ENCODE results near the gene PDE3A.
"Not testable (repeated sequence)": the region's sequence is repeated elsewhere in the genome, so short reads cannot be mapped to it uniquely, and the experiment has no call there.

The PDE3A gene

GRCh38 chr12:20372326-20373096, 4.2 kb downstream of the PDE3A start:
- no peak for DNase-seq (ENCODE audit: low read depth in 1 of 2, low spot score in 1 of 2)

- DNase-seq (ENCODE audit: low read depth in 1 of 2, low spot score in 1 of 2): no peak
These were observed 6.5 kb downstream of the PDE3A start for GRCh38 chr12:20374795-20375194.

GRCh38 chr12:20375560-20375959, 7.2 kb downstream of the PDE3A start:
- no peak for DNase-seq (ENCODE audit: low read depth in 1 of 2, low spot score in 1 of 2)

GRCh38 chr12:20376984-20377383, 8.6 kb downstream of the PDE3A start:
- DNase-seq (ENCODE audit: low read depth in 1 of 2, low spot score in 1 of 2): no peak

- DNase-seq (ENCODE audit: low read depth in 1 of 2, low spot score in 1 of 2): no peak
These were observed 9.4 kb downstream of the PDE3A start for GRCh38 chr12:20377750-20378149.

- no peak for DNase-seq (ENCODE audit: low read depth in 1 of 2, low spot score in 1 of 2)
These were observed 13.8 kb downstream of the PDE3A start for GRCh38 chr12:20382117-20382516.

GRCh38 chr12:20383612-20384011, 15.3 kb downstream of the PDE3A start:
- DNase-seq (ENCODE audit: low read depth in 1 of 2, low spot score in 1 of 2): no peak

GRCh38 chr12:20384836-20385235, 16.5 kb downstream of the PDE3A start:
- DNase-seq (ENCODE audit: low read depth in 1 of 2, low spot score in 1 of 2): not testable (repeated sequence)

GRCh38 chr12:20390846-20391245, 22.5 kb downstream of the PDE3A start:
- no peak for DNase-seq (ENCODE audit: low read depth in 1 of 2, low spot score in 1 of 2)

GRCh38 chr12:20392339-20392738, 24.0 kb downstream of the PDE3A start:
- no peak for DNase-seq (ENCODE audit: low read depth in 1 of 2, low spot score in 1 of 2)

- no peak for DNase-seq (ENCODE audit: low read depth in 1 of 2, low spot score in 1 of 2)
These were observed 25.4 kb downstream of the PDE3A start for GRCh38 chr12:20393707-20394106.

GRCh38 chr12:20395791-20396550, 27.6 kb downstream of the PDE3A start:
- no peak for DNase-seq (ENCODE audit: low read depth in 1 of 2, low spot score in 1 of 2)

- DNase-seq (ENCODE audit: low read depth in 1 of 2, low spot score in 1 of 2): no peak
These were observed 30.3 kb downstream of the PDE3A start for GRCh38 chr12:20398686-20399085.

GRCh38 chr12:20400003-20400402, 31.7 kb downstream of the PDE3A start:
- DNase-seq (ENCODE audit: low read depth in 1 of 2, low spot score in 1 of 2): no peak

- DNase-seq (ENCODE audit: low read depth in 1 of 2, low spot score in 1 of 2): no peak
These were observed 34.9 kb downstream of the PDE3A start for GRCh38 chr12:20403230-20403629.

GRCh38 chr12:20404576-20405346, 36.4 kb downstream of the PDE3A start:
- no peak for DNase-seq (ENCODE audit: low read depth in 1 of 2, low spot score in 1 of 2)

- no peak for DNase-seq (ENCODE audit: low read depth in 1 of 2, low spot score in 1 of 2)
These were observed 41.5 kb downstream of the PDE3A start for GRCh38 chr12:20409607-20410377.

- DNase-seq (ENCODE audit: low read depth in 1 of 2, low spot score in 1 of 2): no peak
These were observed 42.4 kb downstream of the PDE3A start for GRCh38 chr12:20410734-20411133.

GRCh38 chr12:20411345-20411744, 43.0 kb downstream of the PDE3A start:
- no peak for DNase-seq (ENCODE audit: low read depth in 1 of 2, low spot score in 1 of 2)

- no peak for DNase-seq (ENCODE audit: low read depth in 1 of 2, low spot score in 1 of 2)
These were observed 46.7 kb downstream of the PDE3A start for GRCh38 chr12:20415028-20415427.

- DNase-seq (ENCODE audit: low read depth in 1 of 2, low spot score in 1 of 2): no peak
These were observed 47.3 kb downstream of the PDE3A start for GRCh38 chr12:20415641-20416040.

Data from activated CD4-positive, alpha-beta T cell treated with anti-CD3 and anti-CD28 coated beads, Interleukin-2, amount 50 U/mL, for 24 hours (primary cell).